ENCODE measurements around the gene HOXB6. TPM values are rescaled to one million over a fixed set of nuclear protein-coding genes. Genes with fewer than 3 reads are reported as not detected.
A peak's percentile ranks its signal among the peaks of the same experiment; 100 is the strongest.

Gene HOXB6
- polyA plus RNA-seq, 2 of the 4 experiments (the other 2 are of a cell fraction), result 10.2 to 14.7 TPM

- ATAC-seq (no peak), DNase-seq (ENCODE audit: low read depth in 1 of 2, low spot score in 1 of 2) (no peak), FAIRE-seq (no peak)
- H3K27ac ChIP-seq, result peak overlapping the region in 1 of 2 experiments; percentile 6; a peak in 1 of 6 replicates
- 50% methylated on average over 2 of the region's 2 CpGs for WGBS (ENCODE audit: missing lambda C conversion rate)
- no peak overlapping the region for H3K4me2 ChIP-seq
- ChIA-PET CTCF (interaction anchor here (1.1 to 2.6 kb wide), 6 partner anchors 9 to 307 kb away, joined by 3 to 12 read pairs (median 4); no protein-coding TSS in a partner anchor), POLR2A (no interaction called here)
- H3K9me3 ChIP-seq, result no peaks in the 10 kb centered on the region
- peaks cover 7% of the 10 kb centered on the region; the same call in 1 of the 3 replicates for H3K4me1 ChIP-seq
- TF ChIP-seq EP300 (IDR thresholded peaks at IDR 0.05) (no peak), POLR2A (IDR thresholded peaks at IDR 0.05; ENCODE audit: low read length) (no peak), RFX5 (IDR thresholded peaks at IDR 0.05) (no peak)
- no peak overlapping the region for H3K4me3 ChIP-seq
These were observed 38.1 kb downstream of the HOXB6 start for GRCh38 chr17:48566717-48567116.

- ATAC-seq, result no peak
- Histone ChIP-seq H3K4me1 (peaks cover 12% of the 10 kb centered on the region; the same call in 2 of the 3 replicates), H3K27ac (peak overlapping the region in 1 of 2 experiments; percentile 6; a peak in 1 of 6 replicates), H3K9me3 (no peaks in the 10 kb centered on the region), H3K4me2 (no peak overlapping the region), H3K4me3 (no peak overlapping the region)
- ChIA-PET CTCF (interaction anchor here (0.6 to 2.6 kb wide), 5 partner anchors 74 to 619 kb away, joined by 3 to 12 read pairs (median 3); no protein-coding TSS in a partner anchor), POLR2A (no interaction called here)
- no peak for FAIRE-seq
- TF ChIP-seq FOSL2 (IDR thresholded peaks at IDR 0.05) (no peak), FOSL2 (CRISPR knock-in tag; IDR thresholded peaks at IDR 0.05) (no peak)
- DNase-seq (ENCODE audit: low read depth in 1 of 2, low spot score in 1 of 2), result no peak
- WGBS (ENCODE audit: missing lambda C conversion rate), result 71% methylated on average over 4 of the region's 4 CpGs
These were observed 38.7 kb downstream of the HOXB6 start for GRCh38 chr17:48565925-48566710.

GRCh38 chr17:48565022-48565554 lies 39.7 kb downstream of the HOXB6 start:
- ChIA-PET CTCF (interaction anchor here (0.6 kb wide), 1 partner anchor 11 kb away, joined by 3 read pairs; no protein-coding TSS in a partner anchor), POLR2A (no interaction called here)
- no peak for DNase-seq (ENCODE audit: low read depth in 1 of 2, low spot score in 1 of 2)
- TF ChIP-seq CEBPB (IDR thresholded peaks at IDR 0.05), result no peak
- TF ChIP-seq CBX2 (IDR thresholded peaks at IDR 0.05; ENCODE audit: borderline replicate concordance, low read depth), result no peak
- no peak for TF ChIP-seq TFCP2L1 (CRISPR knock-in tag; IDR thresholded peaks at IDR 0.05)
- no peak for TF ChIP-seq GATA3 (IDR thresholded peaks at IDR 0.05; ENCODE audit: borderline replicate concordance)
- no peak for TF ChIP-seq NFE2L2 (conservative IDR thresholded peaks at IDR 0.05; ENCODE audit: low read length)
- TF ChIP-seq FOXS1 (CRISPR knock-in tag; IDR thresholded peaks at IDR 0.05), result no peak
- no peak for TF ChIP-seq POLR2A (IDR thresholded peaks at IDR 0.05; ENCODE audit: low read length)
- no peak for TF ChIP-seq ZC3H11A (IDR thresholded peaks at IDR 0.05)
- TF ChIP-seq CHD2 (IDR thresholded peaks at IDR 0.05; ENCODE audit: low read length, partially characterized antibody), result no peak
- no peak for TF ChIP-seq BCL3 (IDR thresholded peaks at IDR 0.05)
- TF ChIP-seq JUNB (IDR thresholded peaks at IDR 0.05), result no peak
- no peak for TF ChIP-seq TP53 (CRISPR knock-in tag; IDR thresholded peaks at IDR 0.05)
- TF ChIP-seq RCOR1 (IDR thresholded peaks at IDR 0.05; ENCODE audit: low read depth, low read length), result no peak
- no peak for TF ChIP-seq HOXB5 (CRISPR knock-in tag; IDR thresholded peaks at IDR 0.05)
- no peak for TF ChIP-seq ATOH8 (CRISPR knock-in tag; IDR thresholded peaks at IDR 0.05; ENCODE audit: low read depth)
- TF ChIP-seq MYC (IDR thresholded peaks at IDR 0.05; ENCODE audit: borderline replicate concordance, low read length), result no peak
- no peak for TF ChIP-seq POLR2AphosphoS2 (conservative IDR thresholded peaks at IDR 0.05; ENCODE audit: low read length)
- TF ChIP-seq SREBF2 (IDR thresholded peaks at IDR 0.05), result no peak
- TF ChIP-seq PHF8 (IDR thresholded peaks at IDR 0.05; ENCODE audit: borderline replicate concordance, low read depth), result no peak
- no peak for TF ChIP-seq HEYL (CRISPR knock-in tag; IDR thresholded peaks at IDR 0.05)
- WGBS (ENCODE audit: missing lambda C conversion rate), result 99% methylated on average over 2 of the region's 2 CpGs
- H3K27ac ChIP-seq, result no peak overlapping the region
- no peaks in the 10 kb centered on the region for H3K9me3 ChIP-seq
- H3K4me1 ChIP-seq, result peaks cover 13% of the 10 kb centered on the region; the same call in 2 of the 3 replicates
- FAIRE-seq, result no peak
- no peak for ATAC-seq
- H3K4me3 ChIP-seq, result no peak overlapping the region
- no peak overlapping the region for H3K4me2 ChIP-seq

All from A549 (cell line).